HG03060 (cell line): ENCODE results near the gene LDHAL6B.
A peak's percentile ranks its signal among the peaks of the same experiment; 100 is the strongest.

Experiments
- ATAC-seq: cut with Tn5 transposase; IDR thresholded peaks from one replicate; pipeline ENCODE4 v1.9.1; 2021; ENCODE audit warnings: low read depth, moderate number of reproducible peaks; ENCODE audit not compliant: unreplicated experiment

Gene LDHAL6B

GRCh38 chr15:59249816-59250215, 43.2 kb downstream of the LDHAL6B start:
- no peak for ATAC-seq

GRCh38 chr15:59250249-59250648, 43.6 kb downstream of the LDHAL6B start:
- no peak for ATAC-seq

GRCh38 chr15:59251001-59251845, 44.6 kb downstream of the LDHAL6B start:
- peak; percentile 60 for ATAC-seq

GRCh38 chr15:59252137-59252536, 45.5 kb downstream of the LDHAL6B start:
- no peak for ATAC-seq

GRCh38 chr15:59255680-59256336, 49.2 kb downstream of the LDHAL6B start:
- ATAC-seq = no peak

GRCh38 chr15:59256482-59256881, 49.8 kb downstream of the LDHAL6B start:
- no peak for ATAC-seq

GRCh38 chr15:59257140-59257539, 50.5 kb downstream of the LDHAL6B start:
- ATAC-seq = no peak
